Breast epithelium (tissue), 4 donors: ENCODE results near the gene INHA. TPM values are rescaled to one million over a fixed set of nuclear protein-coding genes. Genes with fewer than 3 reads are reported as not detected.

Experiments used
- DNase-seq, 2 donors: peaks; one replicate each; pipeline ENCODE4 v3.0.0-alpha.2; 2019; ENCODE audit warnings: low spot score in 2 of 2
- H3K27ac ChIP-seq, 2 donors: fragments of 200-600 bp; sonication (generic) in 1 of 2; one replicate each; pipeline ENCODE4 v1.5.1; 2016 to 2019; ENCODE audit warnings: mild to moderate bottlenecking in 1 of 2
- H3K27me3 ChIP-seq, 2 donors: fragments of 200-600 bp; sonication (generic) in 1 of 2; one replicate each; pipeline versions ENCODE4 v1.5.1 to v1.6.0; 2017 to 2019; ENCODE audit warnings: control low read depth in 1 of 2, mild to moderate bottlenecking in 1 of 2
- H3K36me3 ChIP-seq: fragments of 200-600 bp; one replicate; pipeline ENCODE4 v1.5.1; 2019
- H3K4me1 ChIP-seq, 2 donors: fragments of 200-600 bp; sonication (generic); one replicate each; pipeline ENCODE4 v1.5.1; 2016 to 2019; ENCODE audit warnings: control low read depth in 1 of 2
- H3K4me3 ChIP-seq, 3 donors: fragments of 200-600 bp; sonication (generic); 1 replicate in 2 of 3; 2 replicates in 1 of 3; pipeline ENCODE4 v1.5.1; 2016 to 2019; ENCODE audit warnings: mild to moderate bottlenecking in 3 of 3, moderate library complexity in 2 of 3
- H3K9me3 ChIP-seq, 2 donors: fragments of 200-600 bp; sonication (generic) in 1 of 2; one replicate each; pipeline ENCODE4 v1.5.1; 2016 to 2019; ENCODE audit warnings: control low read depth in 1 of 2
- CTCF ChIP-seq, 3 donors: fragments of 450-650 bp; IDR thresholded peaks; one replicate each; pipeline ENCODE4 v1.5.1; 2016 to 2017; ENCODE audit warnings: antibody characterized with exemption in 3 of 3, mild to moderate bottlenecking in 3 of 3, moderate library complexity in 3 of 3
- POLR2A ChIP-seq: fragments of 450-650 bp; IDR thresholded peaks from one replicate; pipeline ENCODE4 v1.6.1; 2016; ENCODE audit warnings: antibody characterized with exemption, mild to moderate bottlenecking, moderate library complexity
- POLR2AphosphoS5 ChIP-seq, 3 donors: sonication (generic); formaldehyde crosslinking; IDR thresholded peaks; one replicate each; pipeline ENCODE4 v1.6.1; 2017; ENCODE audit warnings: antibody characterized with exemption in 3 of 3
- intact Hi-C: fragments of 100-400 bp; cut with DNase I; formaldehyde crosslinking; loops from one replicate; pipeline ENCODE4 v1.15.1; 2023; ENCODE audit warnings: low total_unique reads
- total RNA-seq, 3 donors: library from RNA; depleted of rRNA; stranded (reverse); fragments of >200 nt; gene quantifications; one replicate each; pipeline ENCODE4 v1.1.0, GENCODE V29; 2016

INHA gene
- total RNA-seq, 3 donors from 2014 or later, result 0.64 to 0.73 TPM; not detected in 1

GRCh38 chr2:219531639-219532377 is 40.3 kb upstream of the INHA start:
- H3K36me3 ChIP-seq, result no peaks in the 10 kb centered on the region
- no peak for TF ChIP-seq CTCF (IDR thresholded peaks at IDR 0.05)
- TF ChIP-seq POLR2A, result no peak
- no peak for TF ChIP-seq POLR2AphosphoS5 (IDR thresholded peaks at IDR 0.05)
- H3K4me1 ChIP-seq, result no peaks in the 10 kb centered on the region
- H3K4me3 ChIP-seq, result no peak overlapping the region
- H3K27ac ChIP-seq, result no peak overlapping the region
- H3K9me3 ChIP-seq, result no peaks in the 10 kb centered on the region
- peaks cover 0 to 32% of the 10 kb centered on the region in 2 donors for H3K27me3 ChIP-seq
- no peak for DNase-seq
- intact Hi-C loops, result no loop called here

GRCh38 chr2:219532378-219532649 is 39.8 kb upstream of the INHA start:
- Histone ChIP-seq H3K36me3 (no peaks in the 10 kb centered on the region), H3K27ac (no peak overlapping the region), H3K4me3 (no peak overlapping the region), H3K4me1 (no peaks in the 10 kb centered on the region), H3K27me3 (peaks cover 0 to 27% of the 10 kb centered on the region in 2 donors), H3K9me3 (no peaks in the 10 kb centered on the region)
- no peak for TF ChIP-seq CTCF (IDR thresholded peaks at IDR 0.05)
- no peak for TF ChIP-seq POLR2A
- no peak for TF ChIP-seq POLR2AphosphoS5 (IDR thresholded peaks at IDR 0.05)
- DNase-seq, result no peak
- intact Hi-C loops, result no loop called here

GRCh38 chr2:219533930-219534661 is 38.0 kb upstream of the INHA start:
- no peaks in the 10 kb centered on the region for H3K9me3 ChIP-seq
- H3K27ac ChIP-seq, result no peak overlapping the region
- no peak for DNase-seq
- H3K4me1 ChIP-seq, result peaks cover 0 to 3% of the 10 kb centered on the region in 2 donors
- no peak overlapping the region for H3K4me3 ChIP-seq
- intact Hi-C loops, result no loop called here
- TF ChIP-seq POLR2AphosphoS5 (IDR thresholded peaks at IDR 0.05) (no peak), POLR2A (no peak), CTCF (IDR thresholded peaks at IDR 0.05) (no peak)
- peaks cover 0 to 20% of the 10 kb centered on the region in 2 donors for H3K27me3 ChIP-seq
- H3K36me3 ChIP-seq, result no peaks in the 10 kb centered on the region

- H3K36me3 ChIP-seq, result no peaks in the 10 kb centered on the region
These were observed 35.7 kb upstream of the INHA start for GRCh38 chr2:219536425-219536824.

More at GRCh38 chr2:219536425-219536824, 35.7 kb upstream of the INHA start:
- Histone ChIP-seq H3K4me3 (no peak overlapping the region), H3K4me1 (peaks cover 0 to 3% of the 10 kb centered on the region in 2 donors), H3K9me3 (no peaks in the 10 kb centered on the region), H3K27ac (no peak overlapping the region), H3K27me3 (peaks cover 0 to 5% of the 10 kb centered on the region in 2 donors)
- TF ChIP-seq POLR2A (no peak), CTCF (IDR thresholded peaks at IDR 0.05) (no peak), POLR2AphosphoS5 (IDR thresholded peaks at IDR 0.05) (no peak)
- intact Hi-C loops, result no loop called here
- no peak for DNase-seq
